Measurements from ENCODE around the gene PRSS23.

DNA sequence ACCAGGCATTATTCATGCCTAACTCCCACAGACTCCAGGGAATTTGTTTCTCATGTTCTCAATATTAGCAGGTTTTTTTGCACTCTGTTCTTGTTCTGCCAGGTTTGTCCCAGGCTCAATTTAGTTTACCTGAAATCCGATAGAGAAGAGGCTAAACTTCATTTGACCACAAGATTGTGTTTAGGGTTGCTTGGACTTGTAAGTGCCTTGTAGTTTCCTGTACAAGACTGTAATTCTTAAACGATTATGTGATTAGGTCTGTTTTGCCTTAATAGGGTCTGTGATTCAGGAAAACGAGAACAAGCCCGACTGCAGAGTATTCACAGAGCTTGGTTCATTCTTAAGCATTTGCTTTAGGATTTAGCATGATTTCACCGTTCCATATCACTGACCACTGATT lies 1.8 kb downstream of the PRSS23 start:
- no peak for TF ChIP-seq EZH2 (IDR thresholded peaks at IDR 0.05; ENCODE audit: borderline replicate concordance, low read length)
- no peak for TF ChIP-seq CTCF (conservative IDR thresholded peaks at IDR 0.05 in 1 of 2, IDR thresholded peaks at IDR 0.05 in 1 of 2; ENCODE audit: extremely low read depth in 1 of 2, insufficient read depth in 1 of 2, low read depth in 1 of 2, low read length in 2 of 2)

Data from mammary epithelial cell (primary cell).